ENCODE measurements around the gene COL17A1.

COL17A1 gene

GRCh38 chr10:104096692-104097091 is 11.0 kb upstream of the COL17A1 start:
- no peak for DNase-seq

- DNase-seq: no peak
Measured at GRCh38 chr10:104092749-104093148, 7.1 kb upstream of the COL17A1 start.

DNA sequence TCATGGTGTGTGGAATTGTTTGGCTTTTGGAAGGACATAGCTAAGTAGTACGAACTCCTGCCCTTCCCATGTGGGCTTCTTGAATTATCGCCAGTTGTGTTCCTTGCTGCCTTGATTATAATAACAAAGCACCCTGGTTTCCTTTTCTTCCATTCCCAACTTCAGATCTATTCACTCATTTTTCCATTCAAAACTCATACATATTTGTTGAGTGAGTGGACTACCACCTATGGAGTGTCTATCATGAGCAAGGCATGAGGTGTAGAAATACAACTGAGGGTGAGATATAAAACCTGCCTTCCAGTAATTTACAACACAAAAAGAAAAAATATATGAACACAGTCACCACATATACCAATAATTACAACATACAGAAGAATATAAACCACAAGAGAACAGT is 4.9 kb upstream of the COL17A1 start:
- DNase-seq: no peak

- DNase-seq: no peak
Measured at GRCh38 chr10:104089621-104090020, 3.9 kb upstream of the COL17A1 start.

DNA sequence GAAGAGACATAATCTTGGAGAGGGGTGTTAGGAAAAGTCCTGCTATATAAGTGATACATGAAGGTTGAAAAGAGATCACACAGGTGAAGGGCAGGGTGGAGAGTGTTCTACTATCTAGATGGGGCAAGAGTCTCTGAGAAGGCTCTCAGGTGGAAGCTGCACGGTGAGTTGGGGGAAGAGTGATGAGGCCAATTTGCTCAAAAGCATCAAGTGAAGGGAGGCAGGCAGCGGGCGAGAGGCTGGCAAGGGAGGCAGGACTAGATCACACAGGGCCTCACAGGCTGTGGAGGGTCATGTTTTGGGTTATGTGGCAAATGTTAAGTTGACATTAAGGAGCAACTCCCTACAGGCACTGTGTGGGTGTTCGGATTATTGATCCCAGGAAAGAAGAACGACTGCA is 2.6 kb upstream of the COL17A1 start:
- DNase-seq: no peak

DNA sequence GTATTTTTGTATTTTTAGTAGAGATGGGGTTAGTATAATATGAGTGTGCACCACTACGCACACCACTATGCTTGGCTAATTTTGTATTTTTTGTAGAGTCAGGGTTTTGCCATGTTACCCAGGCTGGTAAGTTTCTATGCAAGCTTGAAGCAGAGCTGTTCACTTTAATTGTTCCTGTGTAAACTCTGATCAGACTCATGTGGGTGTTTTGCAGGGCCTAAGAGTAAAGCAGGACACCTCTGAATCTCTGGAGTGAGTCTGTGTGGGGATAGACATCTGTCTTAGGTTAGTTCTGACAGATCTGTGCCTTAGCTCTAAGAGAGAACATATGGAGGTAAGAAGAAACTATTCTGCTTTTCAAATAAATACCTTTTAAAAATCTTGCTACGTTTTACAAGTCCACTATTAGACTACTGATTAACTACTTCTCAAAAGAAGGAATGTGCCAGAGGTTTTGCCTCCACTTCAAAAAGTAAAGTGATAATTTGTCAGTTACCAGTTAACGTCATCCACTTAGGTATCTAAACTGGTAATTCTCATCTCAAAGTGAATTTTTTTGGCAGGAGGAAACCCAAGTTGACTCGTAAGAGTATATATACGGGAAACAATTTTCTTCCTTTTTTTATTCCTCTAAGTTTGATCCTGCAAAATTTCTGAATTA is 1.1 kb downstream of the COL17A1 start:
- no peak for DNase-seq

DNA sequence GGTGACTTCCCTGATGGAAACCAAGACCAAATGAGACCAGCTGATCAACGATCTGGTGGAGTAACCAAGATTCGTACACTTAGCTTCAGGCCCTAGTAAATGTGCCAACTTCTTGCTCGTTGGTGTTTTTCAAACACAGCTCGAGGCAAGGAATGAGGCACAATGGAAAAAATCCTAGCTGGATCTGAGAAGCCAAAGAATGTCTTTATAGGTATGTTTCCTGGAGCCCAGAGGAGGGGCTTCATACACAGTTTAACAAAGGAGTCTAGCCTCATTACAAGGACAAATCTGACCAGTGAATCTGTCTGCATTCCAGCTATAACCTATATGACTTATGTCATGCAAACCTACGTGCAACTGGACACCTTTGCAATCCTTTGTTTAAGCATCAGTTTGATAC is 3.7 kb downstream of the COL17A1 start:
- no peak for DNase-seq

DNA sequence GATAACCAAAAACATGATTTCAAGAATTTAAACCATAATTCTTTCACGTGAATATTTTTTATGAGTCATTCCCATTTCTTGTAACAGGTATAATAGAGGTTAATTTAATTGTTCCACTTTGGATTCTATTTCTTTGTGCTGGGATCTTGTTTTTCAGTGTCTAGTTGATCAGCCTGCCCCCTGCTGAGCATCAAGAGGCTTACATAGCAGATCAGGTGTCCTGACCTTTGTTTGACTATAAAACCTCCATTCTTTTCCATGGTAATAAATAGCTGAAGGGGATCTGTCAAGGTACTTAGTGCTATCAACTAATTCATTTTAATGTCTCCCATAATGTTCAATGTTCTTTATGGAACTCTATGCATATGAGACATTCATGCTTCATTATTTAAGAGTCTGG is 4.9 kb downstream of the COL17A1 start:
- peak in 1 of 5 donors; percentile 22 for DNase-seq

DNA sequence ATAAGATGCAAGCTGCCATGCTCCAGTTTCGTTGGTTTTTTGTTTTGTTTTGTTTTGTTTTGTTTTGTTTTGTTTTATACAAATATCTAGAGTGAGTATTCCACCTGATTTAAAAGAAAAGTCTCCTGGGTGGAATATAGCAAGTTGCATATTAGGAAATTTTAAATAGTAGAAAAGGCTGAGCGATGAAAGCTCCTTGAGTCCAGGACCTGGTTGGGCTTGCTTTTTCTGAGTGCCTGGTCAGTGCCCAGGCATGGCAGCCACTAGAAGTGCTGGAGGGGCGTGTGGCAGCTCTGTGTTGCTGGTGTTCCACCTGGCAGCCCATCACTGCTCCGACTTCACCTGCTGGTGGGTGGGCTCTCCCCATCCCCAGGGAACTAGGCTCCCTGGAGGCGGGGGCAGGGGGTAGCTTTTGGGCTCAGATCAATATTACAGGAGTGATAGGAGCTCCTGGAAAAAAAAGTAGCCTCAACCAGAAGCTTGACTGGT is 8.0 kb downstream of the COL17A1 start:
- no peak for DNase-seq

- no peak for DNase-seq
Measured at GRCh38 chr10:104077247-104077646, 8.4 kb downstream of the COL17A1 start.

- DNase-seq: no peak
Measured at GRCh38 chr10:104076743-104077160, 8.9 kb downstream of the COL17A1 start.

- DNase-seq: no peak
Measured at GRCh38 chr10:104074505-104074904, 11.2 kb downstream of the COL17A1 start.

DNA sequence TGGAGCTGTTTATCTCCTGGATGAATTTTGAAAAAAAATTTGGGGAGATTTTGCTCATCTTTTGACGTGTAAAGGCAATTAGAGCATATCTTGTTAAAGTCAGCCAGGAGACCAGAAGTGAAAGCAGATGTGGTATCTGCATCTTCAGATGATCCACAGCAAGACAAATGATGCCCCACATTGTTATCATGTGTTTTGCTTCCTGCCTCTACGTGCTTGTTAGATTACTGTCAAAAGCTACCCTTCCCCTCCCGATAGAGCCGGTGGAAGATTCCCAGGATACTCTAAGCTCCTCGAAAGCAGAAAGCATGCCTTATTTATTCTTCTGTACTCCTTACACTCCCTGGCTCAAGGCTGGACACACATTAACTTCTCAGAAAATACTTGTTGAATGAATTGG is 12.9 kb downstream of the COL17A1 start:
- no peak for DNase-seq

DNA sequence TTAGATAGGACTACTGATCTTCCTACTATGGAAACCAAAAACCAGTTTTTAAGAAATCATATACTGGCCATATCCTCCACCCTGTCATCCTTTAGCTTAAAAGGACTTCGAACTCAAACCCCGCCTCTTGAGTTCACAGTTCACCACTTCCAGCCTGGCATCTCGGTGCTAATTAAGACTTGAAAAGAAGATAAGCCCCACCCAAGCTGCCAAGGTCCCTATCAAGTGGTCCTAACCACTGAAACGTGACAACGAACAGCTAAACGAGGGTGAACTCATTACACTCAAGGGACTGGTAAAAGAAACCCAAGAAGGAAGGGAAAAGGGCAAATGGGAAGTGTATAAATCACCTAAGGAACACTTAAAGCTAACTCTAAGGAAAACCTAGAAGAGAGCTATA is 16.1 kb downstream of the COL17A1 start:
- DNase-seq: no peak

DNA sequence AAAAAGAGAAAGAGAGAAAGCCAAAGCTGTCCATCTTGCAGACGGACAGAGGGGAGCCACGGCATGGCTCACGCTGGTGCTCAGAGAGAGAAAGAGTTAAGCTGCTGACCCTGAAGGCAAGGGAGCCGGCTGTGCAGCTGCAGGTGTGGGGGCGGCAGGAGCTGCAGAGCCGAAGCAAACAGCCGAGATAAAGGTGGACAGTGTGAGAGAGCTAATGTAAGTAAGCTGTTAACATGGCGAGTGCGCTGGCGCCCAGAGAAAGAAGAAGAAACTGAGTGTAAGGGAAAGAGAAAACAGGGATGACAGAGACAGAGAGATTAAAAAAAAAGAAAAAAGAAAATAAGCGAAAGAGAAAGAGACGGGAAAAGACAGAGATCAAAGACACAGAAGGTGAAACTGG is 18.2 kb downstream of the COL17A1 start:
- no peak for DNase-seq

GRCh38 chr10:104066945-104067344 is 18.7 kb downstream of the COL17A1 start:
- no peak for DNase-seq

- DNase-seq: no peak
Measured at GRCh38 chr10:104065748-104066147, 19.9 kb downstream of the COL17A1 start.

DNA sequence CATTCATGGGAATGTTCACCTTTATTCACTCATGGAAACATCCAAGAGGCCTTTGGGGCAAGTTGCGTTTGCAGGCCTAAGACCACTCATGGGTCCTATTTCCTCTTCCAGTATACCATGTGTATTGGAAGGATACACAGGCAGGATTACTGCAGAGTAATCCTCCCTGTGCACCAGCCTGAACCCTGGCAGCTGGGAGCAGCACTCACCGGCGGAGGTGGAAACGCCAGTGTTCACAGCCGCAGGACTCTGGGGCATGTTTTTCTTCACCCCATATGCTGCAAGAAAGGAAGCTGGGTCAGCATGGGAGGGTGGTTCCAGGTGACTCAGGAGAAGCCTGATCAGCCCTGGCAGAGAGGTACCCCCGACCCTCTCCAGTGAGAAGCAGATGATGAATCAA is 24.5 kb downstream of the COL17A1 start:
- DNase-seq: no peak

DNA sequence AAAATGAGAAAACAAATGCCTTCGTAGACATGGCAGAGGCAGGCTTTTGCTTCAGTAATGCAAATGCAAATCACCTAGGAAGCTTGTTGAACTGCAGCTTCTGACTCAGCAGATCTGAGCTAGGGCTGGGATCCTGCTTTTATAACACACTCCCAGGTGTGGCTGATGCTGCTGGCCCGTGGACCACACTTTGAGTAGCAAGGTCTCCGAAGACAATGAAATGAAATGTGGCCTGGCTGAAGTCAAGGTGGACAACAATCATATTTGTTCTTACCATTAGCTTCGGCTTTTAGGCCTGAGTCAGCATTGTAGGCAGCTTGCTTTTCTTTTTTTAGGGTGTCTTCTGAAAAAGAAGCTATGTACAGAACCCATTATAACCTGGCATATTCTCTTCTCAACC is 26.3 kb downstream of the COL17A1 start:
- no peak for DNase-seq

GRCh38 chr10:104057717-104058116 is 28.0 kb downstream of the COL17A1 start:
- no peak for DNase-seq

GRCh38 chr10:104056619-104057273 is 28.9 kb downstream of the COL17A1 start:
- no peak for DNase-seq

DNA sequence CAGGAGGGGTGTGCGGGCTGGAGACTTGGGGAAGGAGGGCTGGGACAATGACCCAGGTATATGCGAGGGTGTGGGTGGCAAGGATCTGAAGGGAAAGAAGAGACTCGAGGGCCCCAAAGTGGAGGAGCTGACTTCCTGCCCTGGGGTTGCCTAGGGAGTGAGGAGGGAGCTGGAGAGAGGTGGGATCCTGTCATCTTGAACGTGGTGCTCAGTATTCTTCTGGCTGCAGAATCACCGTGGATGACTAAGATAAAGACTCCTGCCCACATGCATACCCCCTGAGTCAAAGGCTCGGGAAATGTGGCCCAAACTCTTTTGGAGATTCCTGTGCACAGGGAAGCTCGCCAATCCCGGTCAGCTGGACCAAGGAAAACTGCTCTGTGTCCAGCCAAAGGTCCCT is 31.2 kb downstream of the COL17A1 start:
- no peak for DNase-seq

DNA sequence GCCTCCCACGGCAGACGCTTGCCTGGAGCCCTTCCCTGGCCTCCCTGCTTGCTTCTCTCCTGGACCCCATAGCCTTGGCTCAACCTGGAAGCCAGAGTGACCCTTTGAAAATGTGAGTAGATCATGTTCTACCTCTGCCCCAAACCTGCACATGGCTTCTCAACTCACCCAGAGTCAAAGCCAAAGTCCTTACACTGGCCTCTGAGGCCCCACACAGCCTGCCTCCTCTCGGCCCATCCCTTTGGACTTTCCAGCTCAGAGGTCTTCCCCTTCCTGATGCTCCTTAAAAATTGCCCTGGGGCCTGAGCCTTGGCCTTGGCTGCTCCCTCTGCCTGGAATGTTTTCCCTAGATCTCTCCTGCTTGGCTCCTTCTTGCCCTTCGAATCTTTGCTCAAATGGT is 32.5 kb downstream of the COL17A1 start:
- no peak for DNase-seq

GRCh38 chr10:104052431-104052830 is 33.2 kb downstream of the COL17A1 start:
- DNase-seq: no peak

Measured in T-helper 1 cell (primary cell).